Panc1 (cell line): ENCODE data around the gene ZBED1. TPM values are rescaled to one million over a fixed set of nuclear protein-coding genes. Genes with fewer than 3 reads are reported as not detected.

Source experiments
- ATAC-seq: fragments of 200-7000 bp; cut with Tn5 transposase; 2 replicates; pipeline ENCODE4 v1.9.1; 2020; ENCODE audit warnings: mild to moderate bottlenecking, moderate library complexity
- BruUV-seq: library from RNA; stranded (reverse); fragments of 400-500 nt; replicated peaks from 2 replicates; lab custom pipeline; 2021; lab: Mats Ljungman, UMichigan
- CTCF ChIA-PET: fragments of 300-600 bp; sonication (Branson Sonifier 250); formaldehyde crosslinking; loops from one replicate; lab custom pipeline; 2022; ENCODE audit warnings: antibody characterized with exemption; lab: Charles Lee
- POLR2A ChIA-PET: fragments of 300-600 bp; sonication (Branson Sonifier 250); formaldehyde crosslinking; loops from one replicate; lab custom pipeline; 2022; ENCODE audit warnings: antibody characterized with exemption; lab: Charles Lee
- DNase-seq: peaks from one replicate; pipeline ENCODE4 v3.0.0-alpha.2; 2010; ENCODE audit warnings: low read depth, low spot score
- H3K27ac ChIP-seq: 2 replicates; pipeline ENCODE4 v1.5.1; 2011; ENCODE audit warnings: mild to moderate bottlenecking, low read length, inconsistent platforms
- H3K27me3 ChIP-seq: fragments of 200-500 bp; sonication (Bioruptor generic); 2 replicates; pipeline ENCODE4 v1.6.0; 2014; ENCODE audit warnings: low read length, inconsistent platforms; ENCODE audit not compliant: control insufficient read depth, insufficient read depth
- H3K36me3 ChIP-seq: fragments of 200-500 bp; sonication (Bioruptor generic); 2 replicates; pipeline ENCODE4 v1.5.1; 2014; ENCODE audit warnings: inconsistent platforms, mild to moderate bottlenecking, low read length, moderate library complexity; ENCODE audit not compliant: control insufficient read depth, insufficient read depth
- H3K4me1 ChIP-seq: 2 replicates; pipeline ENCODE4 v1.5.1; 2011; ENCODE audit warnings: inconsistent platforms, mild to moderate bottlenecking, low read length, moderate library complexity; ENCODE audit not compliant: control insufficient read depth, insufficient read depth
- H3K4me3 ChIP-seq, 2 experiments: 2 replicates each; pipeline ENCODE4 v1.5.1; 2011 to 2012; ENCODE audit warnings: low read depth in 2 of 2, low read length in 2 of 2, mild to moderate bottlenecking in 2 of 2, inconsistent platforms in 1 of 2, moderate library complexity in 1 of 2
- H3K9me3 ChIP-seq: fragments of 200-500 bp; sonication (Bioruptor generic); 2 replicates; pipeline ENCODE4 v1.5.1; 2014; ENCODE audit warnings: low read depth, mild to moderate bottlenecking, inconsistent platforms, low read length, moderate library complexity; ENCODE audit not compliant: control insufficient read depth, insufficient read depth
- POLR2AphosphoS5 ChIP-seq: IDR thresholded peaks from 2 replicates; pipeline ENCODE4 v1.6.1; 2012; ENCODE audit warnings: mild to moderate bottlenecking, low read depth, low read length, moderate library complexity
- REST ChIP-seq, 2 experiments: IDR thresholded peaks; 2 replicates each; pipeline ENCODE4 v1.6.1; 2011 to 2012; ENCODE audit warnings: low read depth in 2 of 2, control low read depth in 1 of 2, low read length in 1 of 2, mild to moderate bottlenecking in 1 of 2, moderate library complexity in 1 of 2; ENCODE audit not compliant: insufficient read depth in 1 of 2
- SIN3A ChIP-seq: IDR thresholded peaks from 2 replicates; pipeline ENCODE4 v1.6.1; 2012; ENCODE audit warnings: low read depth, mild to moderate bottlenecking, low read length, moderate library complexity, borderline replicate concordance; ENCODE audit not compliant: insufficient read depth
- TCF7L2 ChIP-seq: IDR thresholded peaks from 2 replicates; pipeline ENCODE4 v1.6.1; 2011; ENCODE audit warnings: mild to moderate bottlenecking, low read depth, low read length, inconsistent platforms
- in situ Hi-C: cut with HindIII; loops from 2 replicates; pipeline ENCODE4 v1.10.0; 2016; ENCODE audit warnings: low sequenced_read_pairs, low pct_unique_long_range_greater_than_20kb
- intact Hi-C: fragments of 100-400 bp; cut with micrococcal nuclease; formaldehyde crosslinking; loops from one replicate; pipeline ENCODE4 v1.10.0; 2022; ENCODE audit not compliant: unreplicated experiment
- total RNA-seq: library from RNA; stranded (reverse); gene quantifications from one replicate; pipeline ENCODE4 v1.2.1, GENCODE V29; 2021; ENCODE audit not compliant: unreplicated experiment
- TF ChIP-seq, protein P1 (sequence below): fragments of 450-650 bp; IDR thresholded peaks from 2 replicates; pipeline ENCODE4 v1.5.1; 2017; ENCODE audit warnings: mild to moderate bottlenecking

Gene ZBED1
- total RNA-seq, 1 experiment from 2014 or later, result 23.9 TPM

GRCh38 chrX:2512501-2512900 is 11.7 kb upstream of the ZBED1 start:
- ChIA-PET CTCF (no interaction called here), POLR2A (no interaction called here)
- Histone ChIP-seq H3K9me3 (no peaks in the 10 kb centered on the region), H3K4me3 (no peak overlapping the region), H3K27me3 (no peaks in the 10 kb centered on the region), H3K27ac (no peak overlapping the region), H3K4me1 (no peaks in the 10 kb centered on the region), H3K36me3 (no peaks in the 10 kb centered on the region)
- intact Hi-C loops, result no loop called here
- in situ Hi-C loops, result no loop called here
- BruUV-seq, result no TSS peak
- no peak for ATAC-seq
- TF ChIP-seq TCF7L2, result no peak
- no peak for TF ChIP-seq SIN3A
- no peak for TF ChIP-seq REST (IDR thresholded peaks at IDR 0.05; ENCODE audit: insufficient read depth in 1 of 2, low read depth in 2 of 2, low read length in 1 of 2)
- no peak for TF ChIP-seq POLR2AphosphoS5
- TF ChIP-seq, protein P1, sequence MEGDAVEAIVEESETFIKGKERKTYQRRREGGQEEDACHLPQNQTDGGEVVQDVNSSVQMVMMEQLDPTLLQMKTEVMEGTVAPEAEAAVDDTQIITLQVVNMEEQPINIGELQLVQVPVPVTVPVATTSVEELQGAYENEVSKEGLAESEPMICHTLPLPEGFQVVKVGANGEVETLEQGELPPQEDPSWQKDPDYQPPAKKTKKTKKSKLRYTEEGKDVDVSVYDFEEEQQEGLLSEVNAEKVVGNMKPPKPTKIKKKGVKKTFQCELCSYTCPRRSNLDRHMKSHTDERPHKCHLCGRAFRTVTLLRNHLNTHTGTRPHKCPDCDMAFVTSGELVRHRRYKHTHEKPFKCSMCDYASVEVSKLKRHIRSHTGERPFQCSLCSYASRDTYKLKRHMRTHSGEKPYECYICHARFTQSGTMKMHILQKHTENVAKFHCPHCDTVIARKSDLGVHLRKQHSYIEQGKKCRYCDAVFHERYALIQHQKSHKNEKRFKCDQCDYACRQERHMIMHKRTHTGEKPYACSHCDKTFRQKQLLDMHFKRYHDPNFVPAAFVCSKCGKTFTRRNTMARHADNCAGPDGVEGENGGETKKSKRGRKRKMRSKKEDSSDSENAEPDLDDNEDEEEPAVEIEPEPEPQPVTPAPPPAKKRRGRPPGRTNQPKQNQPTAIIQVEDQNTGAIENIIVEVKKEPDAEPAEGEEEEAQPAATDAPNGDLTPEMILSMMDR, result no peak
- DNase-seq, result no peak

GRCh38 chrX:2511326-2511725 is 10.6 kb upstream of the ZBED1 start:
- no peak for ATAC-seq
- intact Hi-C loops (no loop called here), in situ Hi-C loops (no loop called here)
- Histone ChIP-seq H3K4me1 (no peaks in the 10 kb centered on the region), H3K27me3 (no peaks in the 10 kb centered on the region), H3K9me3 (no peaks in the 10 kb centered on the region), H3K4me3 (no peak overlapping the region), H3K27ac (no peak overlapping the region), H3K36me3 (no peaks in the 10 kb centered on the region)
- TF ChIP-seq REST (IDR thresholded peaks at IDR 0.05; ENCODE audit: insufficient read depth in 1 of 2, low read depth in 2 of 2, low read length in 1 of 2), result no peak
- TF ChIP-seq, protein P1, result no peak
- no peak for TF ChIP-seq SIN3A
- TF ChIP-seq POLR2AphosphoS5, result no peak
- no peak for TF ChIP-seq TCF7L2
- ChIA-PET CTCF (no interaction called here), POLR2A (no interaction called here)
- no peak for DNase-seq
- BruUV-seq, result no TSS peak
